Limb (tissue), 2 donors: ENCODE results near the gene ANO8.
"Not testable (repeated sequence)": the region's sequence is repeated elsewhere in the genome, so short reads cannot be mapped to it uniquely, and the experiment has no call there.

Experiments
- DNase-seq, 2 donors: peaks; one replicate each; pipeline ENCODE4 v3.0.0-alpha.2; 2016; ENCODE audit errors: extremely low spot score in 2 of 2

The ANO8 gene

GRCh38 chr19:17293605-17294004 lies 41.0 kb downstream of the ANO8 start:
- DNase-seq, result no peak

DNA sequence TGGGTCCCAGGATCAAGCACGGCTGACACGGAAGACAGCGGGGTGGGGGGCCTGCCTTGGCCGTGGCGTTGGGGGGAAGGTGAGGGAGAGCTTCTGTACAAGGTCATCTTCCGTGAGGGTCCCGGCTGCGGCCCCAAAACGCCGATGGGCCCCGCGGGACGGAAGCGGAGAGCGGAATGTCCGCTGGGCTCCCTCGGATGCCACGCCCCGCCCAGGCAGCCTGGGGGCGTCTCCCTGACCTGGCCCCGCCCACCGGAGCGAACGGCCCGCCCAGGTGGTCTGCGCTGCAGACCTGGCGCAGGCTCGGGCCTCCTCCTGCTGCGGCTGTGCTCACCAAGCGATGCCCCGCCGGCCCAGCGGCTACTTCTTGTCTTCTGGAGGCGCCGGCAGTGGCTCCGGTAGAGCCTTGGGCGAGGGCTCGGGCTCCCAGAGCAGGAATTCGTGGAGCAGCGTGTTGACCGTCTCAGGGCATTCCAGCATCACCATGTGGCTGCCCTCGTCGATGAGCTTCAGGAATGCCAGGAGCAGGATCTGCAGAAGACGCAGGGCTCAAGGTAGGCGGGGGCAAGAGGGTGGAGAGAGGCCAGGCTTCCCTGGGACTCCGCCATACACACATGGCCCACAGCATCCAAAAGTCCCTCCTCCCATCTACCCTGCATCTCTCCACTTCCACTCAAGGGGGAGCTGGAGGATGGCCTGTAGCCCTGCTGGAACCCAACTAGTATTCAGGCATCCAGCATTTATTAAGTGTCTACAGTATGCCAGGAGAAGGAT lies 42.2 kb downstream of the ANO8 start:
- peak; percentile 61 to 81 for DNase-seq

DNA sequence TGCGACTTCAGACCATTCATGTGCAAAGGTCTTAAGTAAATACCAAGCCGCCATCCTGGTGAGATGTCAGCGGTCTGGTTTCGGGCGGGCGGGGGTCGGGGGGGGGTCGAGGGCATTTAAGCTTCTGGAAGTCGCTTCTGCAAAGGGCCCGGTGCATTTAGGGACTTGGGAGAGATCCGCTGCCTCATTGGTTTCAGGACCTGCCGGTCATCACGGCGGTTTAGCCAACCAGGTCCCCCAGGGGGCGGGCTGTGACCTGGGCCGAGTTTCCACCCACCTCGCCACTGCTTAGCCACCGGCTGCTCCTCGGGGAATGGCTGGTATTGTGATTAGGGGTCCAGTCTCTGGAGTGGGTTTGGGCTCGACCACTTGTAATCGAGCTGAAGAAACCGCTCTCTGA lies 45.2 kb downstream of the ANO8 start:
- DNase-seq, result peak in 1 of 2 donors; percentile 73

- DNase-seq, result no peak
Measured at GRCh38 chr19:17286752-17287151, 47.9 kb downstream of the ANO8 start.

DNA sequence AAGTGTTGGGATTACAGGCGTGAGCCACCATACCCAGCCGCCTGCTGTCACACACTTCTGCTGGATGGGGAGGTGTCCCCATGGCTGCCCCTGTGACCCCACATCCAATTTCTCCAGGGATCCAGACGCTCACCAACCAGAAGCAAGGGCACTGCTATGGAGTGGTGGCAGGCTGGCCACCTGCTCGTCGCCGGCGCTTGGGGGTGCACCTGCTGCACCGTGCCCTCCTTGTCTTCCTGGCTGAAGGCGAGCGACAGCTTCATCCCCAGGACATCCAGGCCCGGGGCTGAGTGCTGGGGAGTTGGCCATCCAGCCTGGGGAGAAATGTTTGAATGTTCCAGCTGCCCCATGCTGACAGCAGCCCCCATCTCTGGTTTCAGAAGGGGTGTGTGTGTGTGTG lies 48.4 kb downstream of the ANO8 start:
- DNase-seq, result no peak

DNA sequence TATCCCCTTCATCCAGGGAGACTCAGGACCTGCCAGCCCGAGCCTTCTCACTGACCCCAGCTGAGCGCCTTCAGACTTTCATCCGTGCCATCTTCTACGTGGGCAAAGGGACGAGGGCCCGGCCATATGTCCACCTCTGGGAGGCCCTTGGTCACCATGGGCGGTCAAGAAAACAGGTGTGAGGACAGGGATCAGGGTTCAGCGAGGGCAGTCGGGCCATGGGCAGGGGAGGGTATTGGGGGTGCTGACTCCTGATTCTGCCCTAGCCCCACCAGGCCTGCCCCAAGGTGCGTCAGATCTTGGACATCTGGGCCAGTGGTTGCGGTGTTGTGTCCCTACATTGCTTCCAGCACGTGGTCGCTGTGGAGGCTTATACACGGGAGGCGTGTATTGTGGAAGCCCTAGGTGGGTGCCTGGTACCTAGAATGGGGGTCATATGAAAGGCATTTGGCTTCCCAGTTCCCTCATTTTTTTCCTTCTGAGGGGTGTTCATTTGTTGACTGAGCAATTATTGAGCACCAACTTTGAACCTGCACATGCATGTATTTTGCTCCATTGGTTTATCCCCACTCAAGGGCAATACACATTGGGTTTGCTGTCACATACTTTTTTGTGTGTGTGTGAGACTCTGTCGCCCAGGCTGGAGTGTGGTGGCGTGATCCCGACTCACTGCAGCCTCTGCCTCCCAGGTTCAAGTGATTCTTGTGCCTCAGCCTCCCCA lies 49.1 kb downstream of the ANO8 start:
- no peak for DNase-seq

DNA sequence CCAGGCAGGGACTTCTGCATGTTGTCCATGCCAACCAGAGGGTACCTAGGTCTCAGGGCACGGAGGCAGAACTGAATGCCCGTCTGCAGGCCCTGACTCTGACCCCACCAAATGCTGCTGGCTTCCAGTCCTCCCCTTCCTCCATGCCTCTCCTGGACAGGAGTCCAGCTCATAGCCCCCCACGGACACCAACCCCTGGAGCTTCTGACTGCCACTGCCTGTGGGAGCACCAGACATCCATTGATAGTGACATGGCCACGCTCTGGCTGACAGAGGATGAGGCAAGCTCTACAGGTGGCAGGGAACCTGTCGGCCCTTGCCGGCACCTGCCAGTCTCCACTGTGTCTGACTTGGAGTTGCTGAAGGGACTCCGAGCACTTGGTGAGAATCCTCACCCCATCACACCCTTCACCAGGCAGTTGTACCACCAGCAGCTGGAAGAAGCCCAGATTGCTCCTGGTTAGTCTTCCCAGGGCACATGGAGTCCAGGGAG lies 51.1 kb downstream of the ANO8 start:
- DNase-seq, result no peak

DNA sequence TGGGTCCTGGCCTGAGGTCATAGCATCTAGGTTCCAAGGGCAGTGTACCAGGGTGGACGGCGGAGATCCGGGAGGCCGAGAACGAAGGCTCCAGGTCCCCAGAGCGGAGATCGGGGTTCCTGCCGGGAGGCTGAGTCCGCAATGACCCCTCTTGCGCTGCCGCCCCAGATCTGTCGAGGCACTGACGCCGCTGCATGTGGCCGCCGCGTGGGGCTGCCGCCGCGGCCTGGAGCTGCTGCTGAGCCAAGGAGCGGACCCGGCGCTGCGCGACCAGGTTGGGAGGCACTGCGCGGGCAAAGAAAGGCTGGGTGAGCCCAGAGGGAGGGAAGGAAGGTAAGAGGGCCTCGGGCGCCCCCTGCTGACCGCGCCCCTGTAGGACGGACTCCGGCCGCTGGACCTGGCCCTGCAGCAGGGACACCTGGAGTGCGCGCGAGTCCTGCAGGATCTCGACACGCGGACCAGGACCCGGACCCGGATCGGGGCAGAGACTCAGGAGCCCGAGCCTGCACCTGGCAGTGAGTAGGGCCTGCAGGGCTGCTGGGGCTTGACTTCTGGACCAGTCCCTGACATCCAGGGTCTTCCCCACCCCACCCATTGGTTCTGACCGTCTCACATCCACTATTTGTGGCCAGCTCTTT lies 52.0 kb downstream of the ANO8 start:
- DNase-seq, result peak; percentile 83 to 86

DNA sequence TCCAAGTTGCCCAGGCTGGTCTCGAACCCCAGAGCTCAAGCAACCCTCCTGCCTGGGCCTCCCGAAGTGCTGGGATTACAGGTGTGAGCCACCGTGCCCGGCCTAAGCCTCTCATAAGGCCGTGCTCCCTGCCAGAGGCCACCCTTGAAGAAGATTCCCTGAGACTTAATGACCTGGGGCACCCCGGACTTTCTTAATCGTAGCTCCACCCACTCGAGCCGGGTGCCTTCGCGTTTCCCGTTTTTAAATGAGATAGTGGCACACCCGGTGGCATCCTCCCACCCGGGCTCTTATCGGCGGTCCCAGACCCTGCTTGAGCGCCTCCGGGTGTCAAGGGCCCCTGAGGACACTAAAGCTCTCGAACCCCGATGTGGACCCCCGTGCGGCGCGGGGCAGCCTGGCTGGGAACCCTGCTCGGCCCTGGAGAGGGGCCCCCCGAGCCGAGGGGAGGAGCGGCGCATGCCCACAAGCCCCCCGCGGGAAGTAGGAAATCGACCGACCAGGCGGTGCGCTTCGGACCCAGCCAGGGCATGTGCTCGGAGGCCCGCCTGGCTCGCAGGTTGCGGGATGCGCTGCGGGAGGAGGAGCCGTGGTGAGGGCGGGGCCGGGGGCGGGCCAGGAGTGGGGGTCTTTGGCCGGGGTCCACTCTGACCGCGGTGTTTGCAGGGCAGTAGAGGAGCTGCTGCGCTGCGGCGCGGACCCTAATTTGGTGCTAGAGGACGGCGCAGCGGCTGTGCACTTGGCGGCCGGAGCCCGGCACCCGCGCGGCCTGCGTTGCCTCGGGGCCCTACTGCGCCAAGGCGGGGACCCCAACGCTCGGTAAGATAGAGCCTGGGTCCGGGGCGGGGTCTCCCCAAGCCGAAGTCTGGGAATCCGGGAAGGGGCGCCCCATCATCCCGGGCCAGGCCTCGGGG lies 53.0 kb downstream of the ANO8 start, which contains the start of gene ANKLE1:
Gene ANKLE1, plus strand, starts transcription at position 511 of the 914 bp plus-strand sequence. Its CDS starts 20 bp downstream, at position 531.
- DNase-seq, result peak in 1 of 2 donors; percentile 72

GRCh38 chr19:17279436-17279835 lies 55.2 kb downstream of the ANO8 start:
- no peak for DNase-seq

DNA sequence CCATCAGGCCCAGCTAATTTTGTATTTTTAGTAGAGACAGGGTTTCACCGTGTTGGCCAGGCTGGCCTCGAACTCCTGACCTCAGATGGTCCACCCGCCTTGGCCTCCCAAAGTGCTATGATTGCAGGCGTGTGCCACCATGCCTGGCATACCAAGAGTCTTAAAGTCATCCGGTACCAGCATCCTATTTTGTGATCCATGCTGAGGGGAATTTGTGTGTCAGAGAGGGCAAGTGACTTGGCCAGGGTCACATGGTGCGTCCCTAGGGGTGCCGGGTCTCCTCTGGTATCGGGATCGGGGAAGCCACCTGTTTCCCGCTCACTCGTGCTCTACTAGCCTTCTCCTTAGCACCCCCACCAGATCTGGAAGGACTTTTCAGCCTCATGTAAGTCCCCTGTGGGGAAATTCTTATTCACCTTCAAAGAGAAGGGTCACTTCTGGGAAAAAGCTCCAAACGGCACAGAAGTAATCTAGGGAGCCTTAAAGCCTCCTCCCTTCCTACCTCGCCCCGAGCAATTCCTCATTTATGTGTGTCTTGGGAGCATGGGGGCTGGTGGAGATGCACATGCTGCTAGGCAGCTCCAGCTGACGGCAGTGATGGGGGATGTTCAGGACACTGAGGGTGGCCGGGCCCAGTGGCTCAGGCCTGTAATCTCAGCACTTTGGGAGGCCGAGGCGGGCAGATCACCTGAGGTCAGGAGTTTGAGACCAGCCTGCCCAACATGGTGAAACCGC lies 59.0 kb downstream of the ANO8 start:
- DNase-seq, result no peak

GRCh38 chr19:17274892-17275291 lies 59.8 kb downstream of the ANO8 start:
- not testable (repeated sequence) for DNase-seq
